HepG2 (cell line): Measurements from ENCODE around the gene ZNF747. TPM values are rescaled to one million over a fixed set of nuclear protein-coding genes. Genes with fewer than 3 reads are reported as not detected.

ENCODE experiments used
- CBFB ChIP-seq: sonication (generic); formaldehyde crosslinking; IDR thresholded peaks from 2 replicates; pipeline ENCODE4 v1.4.0; 2020; ENCODE audit warnings: missing genetic modification reagents
- GABPB1 ChIP-seq: IDR thresholded peaks from 2 replicates; pipeline ENCODE4 v1.6.1; 2016; ENCODE audit warnings: mild to moderate bottlenecking, missing genetic modification reagents, moderate library complexity, missing compliant biosample characterization
- HBP1 ChIP-seq: IDR thresholded peaks from 2 replicates; pipeline ENCODE4 v1.6.1; 2016; ENCODE audit warnings: low read depth, control low read depth
- JUND ChIP-seq: sonication (generic); formaldehyde crosslinking; IDR thresholded peaks from 2 replicates; pipeline ENCODE4 v1.8.0; 2022; ENCODE audit warnings: mild to moderate bottlenecking, missing genetic modification reagents
- KLF16 ChIP-seq, 2 experiments: sonication (generic) in 1 of 2; formaldehyde crosslinking in 1 of 2; IDR thresholded peaks; 2 replicates each; pipeline versions ENCODE4 v1.6.1 to v1.8.0; 2016 to 2023; ENCODE audit warnings: missing genetic modification reagents in 2 of 2, missing compliant biosample characterization in 1 of 2
- MAFF ChIP-seq: IDR thresholded peaks from 2 replicates; pipeline ENCODE4 v1.6.1; 2011; ENCODE audit warnings: low read depth, low read length, improper control_type of control experiment
- MIXL1 ChIP-seq: IDR thresholded peaks from 2 replicates; pipeline ENCODE4 v1.6.1; 2016
- MXI1 ChIP-seq: IDR thresholded peaks from 3 replicates; pipeline ENCODE4 v1.6.1; 2012; ENCODE audit warnings: low read depth, low read length, inconsistent platforms, borderline replicate concordance
- NCOA1 ChIP-seq: sonication (generic); formaldehyde crosslinking; IDR thresholded peaks from 2 replicates; pipeline ENCODE4 v1.9.0; 2021; ENCODE audit warnings: missing genetic modification reagents
- NCOA5 ChIP-seq: sonication (generic); formaldehyde crosslinking; IDR thresholded peaks from 2 replicates; pipeline ENCODE4 v1.4.0; 2020; ENCODE audit warnings: missing genetic modification reagents
- NONO ChIP-seq, 2 experiments: fragments of 450-650 bp in 1 of 2; sonication (generic) in 1 of 2; formaldehyde crosslinking in 1 of 2; IDR thresholded peaks in 1 of 2; conservative IDR thresholded peaks in 1 of 2; 2 replicates each; pipeline versions ENCODE4 v1.6.1 to v1.8.0; 2017 to 2022; ENCODE audit warnings: mild to moderate bottlenecking in 1 of 2, missing genetic modification reagents in 1 of 2, moderate library complexity in 1 of 2
- POLR2G ChIP-seq: fragments of 200-400 bp; formaldehyde crosslinking; IDR thresholded peaks from 2 replicates; pipeline ENCODE4 v1.6.1; 2018; ENCODE audit warnings: mild to moderate bottlenecking, low read depth, low read length, moderate library complexity
- PRMT3 ChIP-seq: sonication (generic); formaldehyde crosslinking; IDR thresholded peaks from 2 replicates; pipeline ENCODE4 v1.8.1; 2022; ENCODE audit warnings: low read depth, mild to moderate bottlenecking, moderate library complexity, missing genetic modification reagents, borderline replicate concordance
- TOPORS ChIP-seq: sonication (generic); formaldehyde crosslinking; IDR thresholded peaks from 2 replicates; pipeline ENCODE4 v1.8.0; 2023; ENCODE audit warnings: mild to moderate bottlenecking, missing genetic modification reagents
- ZBTB7A ChIP-seq: sonication (generic); formaldehyde crosslinking; IDR thresholded peaks from 2 replicates; pipeline ENCODE4 v1.8.0; 2022; ENCODE audit warnings: mild to moderate bottlenecking, missing genetic modification reagents
- ZNF281 ChIP-seq: sonication (generic); formaldehyde crosslinking; IDR thresholded peaks from 2 replicates; pipeline ENCODE4 v1.4.0; 2020; ENCODE audit warnings: missing genetic modification reagents, borderline replicate concordance
- ZNF503 ChIP-seq: sonication (generic); formaldehyde crosslinking; IDR thresholded peaks from 2 replicates; pipeline ENCODE4 v1.4.0; 2020; ENCODE audit warnings: missing genetic modification reagents
- ZNF513 ChIP-seq: sonication (generic); formaldehyde crosslinking; conservative IDR thresholded peaks from 2 replicates; pipeline ENCODE4 v1.5.0; 2020; ENCODE audit warnings: missing genetic modification reagents
- ZNF746 ChIP-seq: sonication (generic); formaldehyde crosslinking; IDR thresholded peaks from 2 replicates; pipeline ENCODE4 v1.8.0; 2022; ENCODE audit warnings: mild to moderate bottlenecking, missing genetic modification reagents
- ZSCAN25 ChIP-seq: sonication (generic); formaldehyde crosslinking; IDR thresholded peaks from 2 replicates; pipeline ENCODE4 v1.8.0; 2022; ENCODE audit warnings: mild to moderate bottlenecking, missing genetic modification reagents
- polyA plus RNA-seq, 8 experiments: library from polyadenylated mRNA; depleted of rRNA in 3 of 8; stranded (reverse) in 7 of 8; unstranded in 1 of 8; fragments of >200 nt; fragmentation: Illumina TruSeq in 4 of 8; extraction: Trizol in 4 of 8; gene quantifications; 2 replicates each; pipeline versions ENCODE4 v1.2.1 to v1.2.3, GENCODE V29; 2011 to 2016; ENCODE audit warnings: low read depth in 4 of 8, missing spikeins in 1 of 8, mixed read lengths in 1 of 8; ENCODE audit not compliant: insufficient read depth in 1 of 8
- total RNA-seq, 5 experiments: library from RNA; depleted of rRNA; stranded (reverse); fragments of >200 nt; fragmentation: Illumina TruSeq; extraction: Trizol; gene quantifications; 2 replicates each; pipeline ENCODE4 v1.2.3, GENCODE V29; 2016; ENCODE audit warnings: low read depth in 1 of 5
- TF ChIP-seq, protein P1 (sequence below): sonication (generic); formaldehyde crosslinking; IDR thresholded peaks from 2 replicates; pipeline ENCODE4 v1.8.0; 2022; ENCODE audit warnings: missing genetic modification reagents, low read depth, mild to moderate bottlenecking, borderline replicate concordance

The ZNF747 gene
- total and polyA plus RNA-seq, 2 of the 13 experiments (the other 11 are each of a cell fraction or from before 2014, with no cell fraction given), result 7.2 to 10.2 TPM

DNA sequence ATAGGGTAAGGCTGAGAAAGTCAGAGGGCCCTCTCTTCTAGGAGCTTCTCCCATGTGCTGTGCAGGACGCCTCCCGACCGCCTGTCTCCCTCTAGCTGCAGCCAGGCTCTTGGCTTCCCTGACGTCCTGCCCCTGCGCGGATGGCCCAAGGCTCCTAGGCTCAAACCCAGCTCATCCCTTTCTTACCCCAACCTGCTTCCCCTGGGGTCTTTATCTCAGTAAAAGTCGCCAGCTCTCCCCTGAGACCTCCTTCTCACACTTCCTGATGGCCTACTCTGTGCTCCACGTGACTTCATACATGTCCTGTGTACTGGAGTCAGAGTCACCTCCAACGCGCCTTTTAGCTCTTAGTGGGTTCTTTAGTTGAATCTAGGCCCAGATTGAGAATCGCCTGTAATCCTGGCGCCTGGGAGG, 1.1 kb upstream of the ZNF747 start (continued):
- TF ChIP-seq ZNF746 (CRISPR knock-in tag) (peak; percentile 62), KLF16 (CRISPR knock-in tag; IDR thresholded peaks at IDR 0.05) (peak in 1 of 2 experiments; percentile 81; a peak in 2 of 4 replicates), GABPB1 (CRISPR knock-in tag) (peak; percentile 55; the same call in 1 of the 2 replicates), ZBTB7A (CRISPR knock-in tag) (peak; percentile 57; the same call in 1 of the 2 replicates), NCOA5 (no peak), ZNF281 (no peak; the same call in 1 of the 2 replicates), CBFB (CRISPR knock-in tag) (no peak), PRMT3 (CRISPR knock-in tag) (no peak), HBP1 (no peak), ZSCAN25 (CRISPR knock-in tag) (no peak), ZNF503 (CRISPR knock-in tag) (no peak), POLR2G (peak; percentile 39), MIXL1 (CRISPR knock-in tag) (0 out of 2 replicates have a peak, but pooled peaks have one; percentile 17), NONO (IDR thresholded peaks at IDR 0.05) (no peak), NONO (CRISPR knock-in tag; conservative IDR thresholded peaks at IDR 0.05) (no peak), MAFF (no peak), NCOA1 (CRISPR knock-in tag) (no peak), ZNF513 (CRISPR knock-in tag) (no peak), JUND (CRISPR knock-in tag) (no peak), MXI1 (peak; percentile 87; the same call in 2 of the 3 replicates), TOPORS (no peak)
- TF ChIP-seq, protein P1, sequence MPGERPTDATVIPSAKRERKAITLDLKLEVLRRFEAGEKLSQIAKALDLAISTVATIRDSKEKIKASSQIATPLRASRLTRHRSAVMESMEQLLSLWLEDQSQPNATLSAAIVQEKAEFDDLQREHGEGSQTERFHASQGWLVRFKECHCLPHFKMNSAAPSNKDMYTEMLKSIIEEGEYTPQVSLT (CRISPR knock-in tag), result no peak
